GM18951 (cell line): Measurements from ENCODE around the gene CLDN11.

Experiments used
- POLR2A ChIP-seq: IDR thresholded peaks from 4 replicates; pipeline ENCODE4 v1.6.1; 2011; ENCODE audit warnings: mild to moderate bottlenecking; ENCODE audit not compliant: insufficient read length, insufficient read depth; ENCODE audit errors: extremely low read depth
- in situ Hi-C: fragments of 300-500 bp; cut with MboI; formaldehyde crosslinking; loops from one replicate; pipeline ENCODE4 v1.12.0; 2022; ENCODE audit warnings: low sequenced_read_pairs, mixed read lengths, inconsistent platforms; ENCODE audit not compliant: unreplicated experiment

Gene CLDN11

GRCh38 chr3:170419557-170420087 is 954 bp downstream of the CLDN11 start:
- TF ChIP-seq POLR2A = no peak
- in situ Hi-C loops = loop anchor here (10.0 kb wide), 1 partner anchor 395 kb away; no protein-coding TSS in a partner anchor

- in situ Hi-C loops = no loop called here
- no peak for TF ChIP-seq POLR2A
Observed at GRCh38 chr3:170420307-170420821, 1.7 kb downstream of the CLDN11 start.

- in situ Hi-C loops = no loop called here
- TF ChIP-seq POLR2A = no peak
Observed at GRCh38 chr3:170421111-170421641, 2.5 kb downstream of the CLDN11 start.

- in situ Hi-C loops = no loop called here
Observed at GRCh38 chr3:170421758-170422157, 3.1 kb downstream of the CLDN11 start.

GRCh38 chr3:170423001-170423615 is 4.4 kb downstream of the CLDN11 start:
- in situ Hi-C loops = no loop called here
- TF ChIP-seq POLR2A = no peak

More at GRCh38 chr3:170421758-170422157, 3.1 kb downstream of the CLDN11 start:
- no peak for TF ChIP-seq POLR2A

GRCh38 chr3:170424879-170425278 is 6.2 kb downstream of the CLDN11 start:
- no peak for TF ChIP-seq POLR2A
- in situ Hi-C loops = no loop called here

- in situ Hi-C loops = no loop called here
- TF ChIP-seq POLR2A = no peak
Observed at GRCh38 chr3:170425491-170426239, 7.0 kb downstream of the CLDN11 start.

GRCh38 chr3:170426240-170426797 is 7.7 kb downstream of the CLDN11 start:
- in situ Hi-C loops = no loop called here
- TF ChIP-seq POLR2A = no peak

GRCh38 chr3:170428095-170428494 is 9.4 kb downstream of the CLDN11 start:
- in situ Hi-C loops = no loop called here
- TF ChIP-seq POLR2A = no peak

GRCh38 chr3:170429050-170429449 is 10.4 kb downstream of the CLDN11 start:
- TF ChIP-seq POLR2A = no peak
- in situ Hi-C loops = no loop called here

GRCh38 chr3:170431054-170431453 is 12.4 kb downstream of the CLDN11 start:
- TF ChIP-seq POLR2A = no peak
- in situ Hi-C loops = no loop called here

GRCh38 chr3:170432416-170432815 is 13.7 kb downstream of the CLDN11 start:
- in situ Hi-C loops = no loop called here
- TF ChIP-seq POLR2A = no peak

GRCh38 chr3:170436697-170437096 is 18.0 kb downstream of the CLDN11 start:
- no peak for TF ChIP-seq POLR2A
- in situ Hi-C loops = no loop called here

- in situ Hi-C loops = no loop called here
- no peak for TF ChIP-seq POLR2A
Observed at GRCh38 chr3:170437176-170437575, 18.5 kb downstream of the CLDN11 start.
